Muscle of leg (tissue), 11 donors: ENCODE measurements around the gene SEC14L3. TPM values are rescaled to one million over a fixed set of nuclear protein-coding genes. Genes with fewer than 3 reads are reported as not detected.

Source experiments
- DNase-seq: peaks from one replicate; pipeline ENCODE4 v3.0.0; 2013
- H3K27ac ChIP-seq: one replicate; pipeline ENCODE4 v1.5.1; 2013; ENCODE audit warnings: mild to moderate bottlenecking, low read length, control low read depth
- H3K27me3 ChIP-seq: one replicate; pipeline ENCODE4 v1.6.1; 2013; ENCODE audit warnings: low read length; ENCODE audit not compliant: control insufficient read depth, insufficient read depth
- H3K36me3 ChIP-seq: one replicate; pipeline ENCODE4 v1.6.1; 2013; ENCODE audit warnings: low read length; ENCODE audit not compliant: control insufficient read depth, insufficient read depth
- H3K4me1 ChIP-seq: one replicate; pipeline ENCODE4 v1.6.1; 2013; ENCODE audit warnings: low read length; ENCODE audit not compliant: control insufficient read depth, insufficient read depth
- H3K4me3 ChIP-seq: one replicate; pipeline ENCODE4 v1.5.1; 2013; ENCODE audit warnings: low read length, control low read depth
- H3K9me3 ChIP-seq: replicated peaks from 2 replicates; pipeline ENCODE4 v1.6.1; 2013; ENCODE audit warnings: low read depth, low read length; ENCODE audit not compliant: control insufficient read depth
- WGBS: methylation state at CpG from one replicate; pipeline ENCODE4 v1.1.5; 2013; ENCODE audit warnings: missing lambda C conversion rate; ENCODE audit not compliant: insufficient coverage; 5-methylcytosine and 5-hydroxymethylcytosine counted together
- polyA plus RNA-seq, 8 donors: library from polyadenylated mRNA; unstranded; fragments of 120-200 nt; gene quantifications; one replicate each; pipeline versions ENCODE4 v1.2.1 to v1.2.3, GENCODE V29; 2013; ENCODE audit warnings: inconsistent platforms in 1 of 8, low replicate concordance in 1 of 8; ENCODE audit not compliant: insufficient read length in 8 of 8, insufficient read depth in 1 of 8
- total RNA-seq: library from RNA; stranded (reverse); fragments of 120-200 nt; gene quantifications from one replicate; pipeline ENCODE4 v1.2.4, GENCODE V29; 2013

Gene SEC14L3
- total and polyA plus RNA-seq, 9 donors = 0.05 to 0.06 TPM; not detected in 7

DNA sequence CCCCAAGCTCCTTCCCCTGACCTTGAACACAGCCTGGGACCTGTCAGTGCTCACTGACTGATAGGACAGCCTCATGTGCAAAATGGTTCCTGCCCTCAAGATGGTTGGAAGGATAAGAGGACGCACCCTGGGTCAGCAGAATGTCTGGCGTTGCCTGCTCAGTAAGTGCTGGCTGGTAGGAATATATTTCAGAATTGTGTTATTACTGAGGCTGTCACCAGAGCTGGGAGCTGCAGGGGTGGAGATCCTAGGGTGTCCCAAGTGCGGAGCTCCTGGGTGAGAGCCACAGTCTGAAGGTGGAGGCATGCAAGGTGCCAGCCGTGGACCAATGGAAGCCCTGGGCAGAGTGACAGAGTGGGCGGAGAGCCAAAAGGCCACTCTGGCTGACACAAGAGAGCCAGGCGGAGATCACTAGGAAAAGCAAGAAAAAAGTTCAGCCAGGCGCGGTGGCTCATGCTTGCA lies 34.7 kb upstream of the SEC14L3 start:
- Histone ChIP-seq H3K4me3 (no peak overlapping the region), H3K36me3 (no peaks in the 10 kb centered on the region), H3K4me1 (no peaks in the 10 kb centered on the region), H3K27ac (no peak overlapping the region), H3K9me3 (no peaks in the 10 kb centered on the region), H3K27me3 (peaks cover 41% of the 10 kb centered on the region)
- WGBS = 80% methylated on average over 8 of the region's 8 CpGs
- no peak for DNase-seq

DNA sequence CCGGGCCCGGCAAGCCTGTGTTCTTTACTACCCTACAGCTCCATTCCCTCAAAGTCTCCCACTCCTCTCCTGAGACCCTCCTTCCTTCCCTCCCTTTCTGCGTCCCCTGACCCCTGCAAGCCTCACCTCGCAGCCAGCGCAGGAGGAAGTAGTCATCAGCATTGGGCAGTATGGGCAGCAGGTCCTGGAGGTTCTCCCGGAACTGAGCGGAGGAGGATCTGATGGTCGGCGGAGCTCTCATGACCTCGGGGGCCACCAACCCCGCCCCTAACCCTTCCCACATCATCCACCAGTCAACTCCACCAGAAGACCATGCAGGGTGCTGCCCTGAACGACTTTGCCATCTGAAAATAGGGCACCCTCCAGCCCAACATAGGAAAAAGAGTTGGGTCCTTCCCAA lies 31.7 kb upstream of the SEC14L3 start:
- H3K36me3 ChIP-seq = no peaks in the 10 kb centered on the region
- DNase-seq = no peak
- no peak overlapping the region for H3K27ac ChIP-seq
- no peaks in the 10 kb centered on the region for H3K4me1 ChIP-seq
- no peak overlapping the region for H3K4me3 ChIP-seq
- H3K27me3 ChIP-seq = peaks cover 50% of the 10 kb centered on the region
- H3K9me3 ChIP-seq = no peaks in the 10 kb centered on the region
- WGBS = 75% methylated on average over 11 of the region's 12 CpGs

DNA sequence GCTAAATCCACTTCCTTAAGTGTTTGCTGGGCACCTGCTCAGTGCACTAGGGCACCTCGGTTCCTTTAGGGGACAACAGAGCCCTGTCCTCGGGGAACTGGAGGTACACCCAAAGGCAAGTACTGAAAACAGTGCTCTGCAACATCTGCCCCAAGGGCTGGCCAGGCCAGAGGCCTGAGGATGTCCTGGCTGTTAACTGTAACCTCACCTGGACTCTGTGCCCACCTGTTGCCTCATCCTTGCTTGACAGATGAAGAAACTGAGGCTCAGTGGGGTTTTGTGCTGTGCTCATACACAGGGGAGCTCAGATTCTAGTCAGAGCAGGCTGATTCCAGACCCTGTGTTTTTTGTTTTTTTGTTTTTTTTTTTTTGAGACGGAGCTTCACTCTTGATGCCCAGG lies 31.1 kb upstream of the SEC14L3 start:
- peaks cover 48% of the 10 kb centered on the region for H3K27me3 ChIP-seq
- no peak overlapping the region for H3K27ac ChIP-seq
- H3K36me3 ChIP-seq = no peaks in the 10 kb centered on the region
- no peaks in the 10 kb centered on the region for H3K9me3 ChIP-seq
- H3K4me1 ChIP-seq = no peaks in the 10 kb centered on the region
- H3K4me3 ChIP-seq = no peak overlapping the region
- no peak for DNase-seq
- WGBS = 60% methylated on average over 1 of the region's 3 CpGs

DNA sequence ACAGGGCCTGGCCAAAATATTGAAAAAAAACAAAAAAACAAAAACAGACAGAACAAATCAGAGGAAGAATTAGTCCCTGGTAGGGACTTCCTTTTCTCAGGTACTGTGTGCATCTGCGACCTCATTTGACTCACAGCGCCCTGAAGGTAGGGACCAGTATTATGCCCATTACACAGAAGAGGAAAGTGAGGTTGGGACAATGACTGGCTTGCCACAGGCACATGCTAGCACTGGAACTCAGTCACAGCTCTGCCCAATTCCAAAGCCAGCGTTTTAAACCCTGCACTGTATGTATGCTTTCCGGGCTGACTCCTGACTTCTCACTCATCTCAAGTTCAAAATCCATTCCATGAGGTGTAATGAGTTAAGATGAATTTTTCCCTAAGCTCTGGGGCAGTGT lies 30.3 kb upstream of the SEC14L3 start:
- no peaks in the 10 kb centered on the region for H3K9me3 ChIP-seq

DNA sequence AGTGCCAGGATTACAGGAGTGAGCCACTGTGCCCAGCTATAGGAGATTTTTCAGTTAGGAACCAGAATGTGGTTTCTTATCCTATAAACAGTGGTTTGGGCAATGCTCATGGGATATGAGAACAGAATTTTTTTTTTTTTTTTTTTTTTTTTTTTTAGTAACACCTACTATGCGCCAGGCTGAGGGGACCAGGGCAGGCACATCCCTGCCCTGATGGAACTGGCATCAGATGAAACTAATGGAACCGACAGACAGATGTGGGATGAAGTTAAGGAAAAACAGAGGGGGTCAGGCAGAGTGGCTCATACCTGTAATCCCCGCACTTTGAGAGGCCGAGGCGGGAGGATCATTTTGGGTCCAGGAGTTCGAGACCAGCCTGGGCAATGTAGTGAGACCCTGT lies 28.8 kb upstream of the SEC14L3 start:
- Histone ChIP-seq H3K36me3 (no peaks in the 10 kb centered on the region), H3K4me1 (no peaks in the 10 kb centered on the region), H3K27ac (no peak overlapping the region), H3K27me3 (peaks cover 33% of the 10 kb centered on the region), H3K9me3 (no peaks in the 10 kb centered on the region), H3K4me3 (no peak overlapping the region)
- no peak for DNase-seq
- WGBS = 75% methylated on average over 2 of the region's 6 CpGs

More for the DNA sequence above, 30.3 kb upstream of the SEC14L3 start:
- H3K4me3 ChIP-seq = no peak overlapping the region
- H3K36me3 ChIP-seq = no peaks in the 10 kb centered on the region
- H3K27me3 ChIP-seq = peaks cover 45% of the 10 kb centered on the region
- no peak overlapping the region for H3K27ac ChIP-seq
- DNase-seq = no peak
- no peaks in the 10 kb centered on the region for H3K4me1 ChIP-seq
- WGBS = no CpG with 5 or more reads among the region's 4 CpGs

DNA sequence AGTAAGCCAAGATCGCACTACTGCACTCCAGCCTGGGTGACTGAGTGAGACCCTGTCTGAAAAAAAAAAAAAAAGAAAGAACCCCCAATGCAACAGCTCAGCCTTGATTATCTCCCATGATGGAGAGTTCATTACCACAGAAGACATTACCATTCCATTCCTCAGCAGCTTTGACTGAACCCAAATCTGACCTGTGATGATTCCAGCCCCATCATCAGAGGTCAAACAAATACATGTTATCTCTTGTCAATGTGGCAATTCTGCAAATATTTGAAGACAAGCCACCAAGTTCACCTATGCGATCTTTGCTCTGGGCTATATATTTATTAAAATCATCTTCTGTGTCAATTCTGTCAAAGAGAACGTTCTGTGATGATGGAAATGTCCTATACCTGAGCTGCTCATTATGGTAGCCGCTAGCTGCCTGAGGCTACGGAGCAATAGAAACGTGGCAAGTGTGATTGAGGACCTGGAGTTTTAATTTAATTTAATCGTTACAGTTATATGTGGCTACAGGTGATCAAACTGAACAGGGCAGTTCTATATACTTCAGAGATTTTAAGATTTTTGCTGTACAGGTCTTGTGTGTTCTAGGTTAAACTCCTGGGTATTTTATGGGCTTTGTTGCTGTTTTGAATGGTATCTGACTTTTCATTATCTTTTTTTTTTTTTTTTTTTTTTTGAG lies 25.8 kb upstream of the SEC14L3 start:
- Histone ChIP-seq H3K9me3 (no peaks in the 10 kb centered on the region), H3K4me3 (no peak overlapping the region), H3K27me3 (peaks cover 12% of the 10 kb centered on the region), H3K27ac (no peak overlapping the region), H3K4me1 (no peaks in the 10 kb centered on the region), H3K36me3 (no peaks in the 10 kb centered on the region)
- 52% methylated on average over 3 of the region's 7 CpGs for WGBS
- DNase-seq = no peak

DNA sequence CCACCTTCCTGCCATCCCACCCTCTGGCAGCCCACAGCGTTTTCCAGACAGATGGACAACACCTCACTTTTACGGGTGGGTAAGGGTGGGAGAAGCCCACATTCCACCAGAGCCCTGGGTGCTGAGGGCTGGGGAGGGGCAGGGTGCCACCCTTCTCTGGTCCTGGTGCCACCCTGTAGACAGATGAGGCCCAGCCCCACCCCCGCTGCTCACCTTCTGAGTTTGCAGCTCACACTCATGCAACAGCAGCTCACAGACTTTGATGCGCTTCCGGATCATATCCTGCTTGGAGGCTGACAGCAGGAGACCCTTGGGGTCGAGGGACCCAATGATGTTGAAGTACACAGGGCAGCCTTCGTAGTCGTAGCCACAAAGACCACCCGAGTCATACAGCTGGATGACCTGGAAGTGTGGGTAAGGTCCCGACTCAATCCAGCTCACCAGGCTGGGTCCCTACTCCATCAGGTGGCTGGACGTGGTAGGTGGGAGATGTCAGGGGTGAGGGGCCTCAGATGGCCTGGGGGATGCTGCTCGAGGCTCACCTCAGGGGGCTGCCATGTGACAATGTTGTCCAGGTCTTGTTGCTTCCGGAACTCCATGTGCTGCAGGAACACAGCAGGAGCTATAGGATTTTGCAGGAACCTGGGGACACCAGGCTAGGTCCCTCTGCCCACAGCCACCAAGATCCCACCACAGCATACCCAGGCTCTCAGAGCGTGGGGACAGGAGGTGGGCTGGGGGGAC lies 23.4 kb upstream of the SEC14L3 start:
- 78% methylated on average over 11 of the region's 14 CpGs for WGBS
- Histone ChIP-seq H3K9me3 (no peaks in the 10 kb centered on the region), H3K4me3 (no peak overlapping the region), H3K36me3 (no peaks in the 10 kb centered on the region), H3K4me1 (no peaks in the 10 kb centered on the region), H3K27ac (no peak overlapping the region), H3K27me3 (peaks cover 4% of the 10 kb centered on the region)
- no peak for DNase-seq

DNA sequence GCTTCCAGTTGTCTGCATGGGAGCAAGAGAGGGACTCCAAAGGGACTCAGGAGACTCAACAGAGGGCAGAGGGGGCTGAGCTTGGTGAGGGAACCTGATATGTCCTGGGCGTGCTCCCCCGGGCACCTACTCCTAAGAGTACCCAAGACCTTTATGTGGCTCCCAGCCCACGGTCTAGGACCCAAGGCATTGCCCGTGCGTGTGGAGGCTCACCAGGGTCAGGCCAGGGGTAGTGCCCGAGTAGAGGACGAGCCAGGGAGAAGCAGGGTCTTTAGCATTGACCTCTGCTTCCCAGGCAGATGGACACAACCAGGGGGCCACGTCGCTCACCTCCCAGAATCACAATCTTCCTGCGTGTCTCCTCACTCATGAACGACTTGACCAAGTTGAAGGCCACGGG lies 20.3 kb upstream of the SEC14L3 start:
- H3K36me3 ChIP-seq = no peaks in the 10 kb centered on the region
- H3K9me3 ChIP-seq = no peaks in the 10 kb centered on the region
- peaks cover 4% of the 10 kb centered on the region for H3K27me3 ChIP-seq
- no peak overlapping the region for H3K27ac ChIP-seq
- H3K4me1 ChIP-seq = no peaks in the 10 kb centered on the region
- WGBS = 71% methylated on average over 8 of the region's 12 CpGs
- DNase-seq = no peak
- no peak overlapping the region for H3K4me3 ChIP-seq

DNA sequence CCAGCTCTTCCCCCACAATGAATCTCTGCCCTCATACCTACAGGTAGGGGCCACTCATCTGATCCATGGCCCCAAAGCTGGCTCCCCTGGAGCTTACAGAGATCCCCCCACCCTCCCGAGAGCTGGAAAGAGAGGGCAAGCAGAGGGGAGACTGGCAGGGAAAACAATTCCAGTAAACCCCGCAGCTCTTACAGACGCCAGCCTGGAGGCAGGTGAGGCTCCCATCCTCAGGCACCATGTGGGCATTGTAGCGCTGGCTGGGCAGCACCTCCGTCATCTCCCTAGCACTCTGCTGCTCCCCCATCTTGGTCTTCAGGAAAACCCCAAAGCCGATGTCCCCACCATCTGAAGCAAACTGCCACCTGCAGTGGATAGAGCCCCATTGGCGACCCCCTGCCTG lies 19.6 kb upstream of the SEC14L3 start:
- 93% methylated on average over 3 of the region's 7 CpGs for WGBS
- H3K27me3 ChIP-seq = peaks cover 4% of the 10 kb centered on the region
- H3K4me3 ChIP-seq = no peak overlapping the region

DNA sequence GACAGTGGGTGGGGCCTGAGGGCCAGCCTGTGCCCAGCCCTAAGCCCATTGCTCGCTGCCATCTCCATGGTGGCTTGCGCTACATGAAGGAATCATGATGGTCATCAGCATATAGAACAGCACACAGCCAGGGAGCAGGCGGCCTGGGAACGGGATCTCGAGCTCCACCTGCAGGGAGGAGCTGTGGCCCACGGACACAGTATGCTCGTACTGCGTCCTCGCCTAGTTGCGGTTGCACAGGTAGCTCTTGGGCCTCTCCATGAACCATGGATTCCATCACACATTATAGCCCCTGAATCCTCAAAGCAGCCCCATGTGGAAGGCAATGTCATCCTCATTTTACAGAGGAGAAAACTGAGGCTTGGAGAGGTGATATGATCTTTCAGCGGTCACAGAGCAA lies 18.6 kb upstream of the SEC14L3 start:
- 49% methylated on average over 6 of the region's 11 CpGs for WGBS
- Histone ChIP-seq H3K4me1 (no peaks in the 10 kb centered on the region), H3K27ac (no peak overlapping the region), H3K27me3 (peaks cover 4% of the 10 kb centered on the region), H3K9me3 (no peaks in the 10 kb centered on the region), H3K4me3 (no peak overlapping the region), H3K36me3 (no peaks in the 10 kb centered on the region)
- no peak for DNase-seq

More for the DNA sequence above, 19.6 kb upstream of the SEC14L3 start:
- Histone ChIP-seq H3K27ac (no peak overlapping the region), H3K4me1 (no peaks in the 10 kb centered on the region), H3K36me3 (no peaks in the 10 kb centered on the region), H3K9me3 (no peaks in the 10 kb centered on the region)
- no peak for DNase-seq
